NOMO-1 treated with dmso at 0.1 percent for 144 hours (cell line): Measurements from ENCODE around the gene CCDC85C.

Experiments used
- DNase-seq: peaks from one replicate; lab custom pipeline; 2025; ENCODE audit not compliant: unreplicated experiment; lab: John Stamatoyannopoulos, UW

CCDC85C gene

GRCh38 chr14:99560403-99560802 lies 43.6 kb downstream of the CCDC85C start:
- no peak for DNase-seq

GRCh38 chr14:99559286-99559990 lies 44.6 kb downstream of the CCDC85C start:
- no peak for DNase-seq

GRCh38 chr14:99556134-99556791 lies 47.7 kb downstream of the CCDC85C start:
- no peak for DNase-seq

GRCh38 chr14:99554757-99555531 lies 49.1 kb downstream of the CCDC85C start:
- no peak for DNase-seq

- DNase-seq = no peak
Measured at GRCh38 chr14:99554184-99554583, 49.8 kb downstream of the CCDC85C start.

GRCh38 chr14:99552572-99553216 lies 51.3 kb downstream of the CCDC85C start:
- no peak for DNase-seq

- DNase-seq = no peak
Measured at GRCh38 chr14:99552021-99552553, 51.9 kb downstream of the CCDC85C start.

- DNase-seq = no peak
Measured at GRCh38 chr14:99551034-99551922, 52.7 kb downstream of the CCDC85C start.

GRCh38 chr14:99550387-99550992 lies 53.5 kb downstream of the CCDC85C start:
- no peak for DNase-seq

GRCh38 chr14:99549684-99550083 lies 54.3 kb downstream of the CCDC85C start:
- no peak for DNase-seq

- no peak for DNase-seq
Measured at GRCh38 chr14:99548871-99549515, 55.0 kb downstream of the CCDC85C start.

GRCh38 chr14:99548255-99548654 lies 55.8 kb downstream of the CCDC85C start:
- DNase-seq = no peak

GRCh38 chr14:99546234-99546879 lies 57.6 kb downstream of the CCDC85C start:
- no peak for DNase-seq

GRCh38 chr14:99545586-99545985 lies 58.4 kb downstream of the CCDC85C start:
- no peak for DNase-seq

- DNase-seq = no peak
Measured at GRCh38 chr14:99544991-99545390, 59.0 kb downstream of the CCDC85C start.

GRCh38 chr14:99543985-99544384 lies 60.0 kb downstream of the CCDC85C start:
- DNase-seq = no peak

GRCh38 chr14:99543370-99543769 lies 60.6 kb downstream of the CCDC85C start:
- no peak for DNase-seq

GRCh38 chr14:99542566-99542965 lies 61.4 kb downstream of the CCDC85C start:
- no peak for DNase-seq
